Heart left ventricle (tissue), 13 donors: ENCODE measurements around the gene OPHN1.

Source experiments
- POLR2A ChIP-seq, 2 donors: fragments of 450-650 bp; IDR thresholded peaks; one replicate each; pipeline ENCODE4 v1.6.1; 2017; ENCODE audit warnings: antibody characterized with exemption in 2 of 2, mild to moderate bottlenecking in 2 of 2, moderate library complexity in 2 of 2
- TF ChIP-seq, protein P1 (sequence below), 12 donors: fragments of 200-600 bp; sonication (generic) in 4 of 12; IDR thresholded peaks; one replicate each; pipeline versions ENCODE4 v1.5.0 to v1.8.0; 2018 to 2022; ENCODE audit warnings: antibody characterized with exemption in 12 of 12, mild to moderate bottlenecking in 5 of 12
- donor health status: ischemic (EF 13 %, LVEDD 7.1; RV severe dilation, severe dysfunction).
- donor health status: DM: no; HTN: yes; CAD: no.
- donor health status: DM: no; HTN: no; CAD: no.
- donor health status: ischemic (EF 25% LVEDD 6.9; RV normal size, moderate dysfunction).
- donor health status: ischemic (EF 25% LVEDD 5.7; RV mildly dilated, moderate dysfunction).
- donor health status: ischemic (EF 35%, LVEDD 5.7; RV mildly dilated, moderate dysfunction).
- donor health status: nonischemic (EF 11% LVEDD 7.7; RV severe dilation, severe dysfunction).
- donor health status: DM: yes; HTN: yes; CAD: no.
- donor health status: PGD.
- donor health status: ischemic (EF 29% LVEDD 5.4; RV normal size, mild dysfunction).
- donor health status: nonischemic (EF 23%, LVEDD 6.1; RV moderate dilation, normal function).

DNA sequence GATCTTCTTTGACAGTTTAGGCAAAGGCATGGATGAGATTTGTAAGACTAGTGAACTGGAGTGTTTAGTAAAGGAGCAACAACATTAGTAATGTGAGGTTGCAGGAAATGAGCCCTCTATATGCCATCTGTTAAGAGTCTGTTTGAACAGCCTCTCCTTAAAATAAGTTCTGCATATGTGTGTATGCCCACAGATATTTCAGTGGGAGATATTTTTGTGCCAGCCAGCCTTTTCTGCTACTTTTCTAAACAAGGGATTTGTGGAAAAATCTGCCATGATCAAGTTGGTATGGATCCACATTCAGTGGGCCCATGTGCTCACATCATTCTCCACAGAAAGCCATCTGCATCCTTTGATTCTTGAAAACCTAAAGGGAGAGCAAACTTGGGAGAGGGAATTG, 237.7 kb downstream of the OPHN1 start:
- TF ChIP-seq, protein P1, sequence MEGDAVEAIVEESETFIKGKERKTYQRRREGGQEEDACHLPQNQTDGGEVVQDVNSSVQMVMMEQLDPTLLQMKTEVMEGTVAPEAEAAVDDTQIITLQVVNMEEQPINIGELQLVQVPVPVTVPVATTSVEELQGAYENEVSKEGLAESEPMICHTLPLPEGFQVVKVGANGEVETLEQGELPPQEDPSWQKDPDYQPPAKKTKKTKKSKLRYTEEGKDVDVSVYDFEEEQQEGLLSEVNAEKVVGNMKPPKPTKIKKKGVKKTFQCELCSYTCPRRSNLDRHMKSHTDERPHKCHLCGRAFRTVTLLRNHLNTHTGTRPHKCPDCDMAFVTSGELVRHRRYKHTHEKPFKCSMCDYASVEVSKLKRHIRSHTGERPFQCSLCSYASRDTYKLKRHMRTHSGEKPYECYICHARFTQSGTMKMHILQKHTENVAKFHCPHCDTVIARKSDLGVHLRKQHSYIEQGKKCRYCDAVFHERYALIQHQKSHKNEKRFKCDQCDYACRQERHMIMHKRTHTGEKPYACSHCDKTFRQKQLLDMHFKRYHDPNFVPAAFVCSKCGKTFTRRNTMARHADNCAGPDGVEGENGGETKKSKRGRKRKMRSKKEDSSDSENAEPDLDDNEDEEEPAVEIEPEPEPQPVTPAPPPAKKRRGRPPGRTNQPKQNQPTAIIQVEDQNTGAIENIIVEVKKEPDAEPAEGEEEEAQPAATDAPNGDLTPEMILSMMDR (IDR thresholded peaks at IDR 0.05) = no peak
- no peak for TF ChIP-seq POLR2A (IDR thresholded peaks at IDR 0.05)
